Fibroblast of pulmonary artery (primary cell): ENCODE data around the gene IFNLR1.
"Not testable (repeated sequence)": the region's sequence is repeated elsewhere in the genome, so short reads cannot be mapped to it uniquely, and the experiment has no call there.

Source experiments
- DNase-seq: peaks from one replicate; pipeline ENCODE4 v3.0.0-alpha.2; 2010; ENCODE audit warnings: low read depth
- H3K4me3 ChIP-seq: replicated peaks from 2 replicates; pipeline ENCODE4 v1.5.1; 2011; ENCODE audit warnings: low read depth, mild to moderate bottlenecking, control low read depth, low read length, moderate library complexity
- TF ChIP-seq, protein P1 (sequence below): IDR thresholded peaks from 2 replicates; pipeline ENCODE4 v1.5.1; 2011; ENCODE audit warnings: mild to moderate bottlenecking, control low read depth, low read length, inconsistent platforms; ENCODE audit errors: missing control alignments

The IFNLR1 gene

DNA sequence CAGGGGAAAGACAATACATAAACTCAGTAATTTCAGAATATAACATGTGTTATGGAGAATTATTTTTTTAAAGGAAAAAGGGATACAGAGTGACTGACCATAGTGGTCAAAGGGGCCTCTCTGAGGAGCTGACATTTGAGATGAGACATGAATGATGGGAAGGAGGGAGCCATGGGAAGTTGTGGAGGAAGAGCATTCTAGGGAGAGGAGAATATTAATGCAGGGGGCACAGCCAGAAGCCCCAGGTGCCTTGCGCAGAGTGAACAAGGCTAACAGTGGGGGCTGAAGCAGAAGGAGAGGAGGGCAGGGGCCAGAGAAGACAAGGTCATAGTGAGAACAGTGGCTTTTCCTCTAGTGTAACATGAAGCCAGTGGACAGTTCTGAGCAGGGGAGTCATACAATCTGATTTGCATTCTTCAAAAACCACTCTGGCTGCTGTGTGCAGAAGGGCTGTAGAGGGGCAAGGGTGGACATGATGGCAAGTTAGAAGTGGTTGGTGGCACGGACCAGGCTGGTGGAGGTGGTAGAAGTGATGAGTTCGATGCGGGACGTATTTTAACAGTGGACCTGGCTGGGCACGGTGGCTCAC is 28.2 kb upstream of the IFNLR1 start:
- TF ChIP-seq, protein P1, sequence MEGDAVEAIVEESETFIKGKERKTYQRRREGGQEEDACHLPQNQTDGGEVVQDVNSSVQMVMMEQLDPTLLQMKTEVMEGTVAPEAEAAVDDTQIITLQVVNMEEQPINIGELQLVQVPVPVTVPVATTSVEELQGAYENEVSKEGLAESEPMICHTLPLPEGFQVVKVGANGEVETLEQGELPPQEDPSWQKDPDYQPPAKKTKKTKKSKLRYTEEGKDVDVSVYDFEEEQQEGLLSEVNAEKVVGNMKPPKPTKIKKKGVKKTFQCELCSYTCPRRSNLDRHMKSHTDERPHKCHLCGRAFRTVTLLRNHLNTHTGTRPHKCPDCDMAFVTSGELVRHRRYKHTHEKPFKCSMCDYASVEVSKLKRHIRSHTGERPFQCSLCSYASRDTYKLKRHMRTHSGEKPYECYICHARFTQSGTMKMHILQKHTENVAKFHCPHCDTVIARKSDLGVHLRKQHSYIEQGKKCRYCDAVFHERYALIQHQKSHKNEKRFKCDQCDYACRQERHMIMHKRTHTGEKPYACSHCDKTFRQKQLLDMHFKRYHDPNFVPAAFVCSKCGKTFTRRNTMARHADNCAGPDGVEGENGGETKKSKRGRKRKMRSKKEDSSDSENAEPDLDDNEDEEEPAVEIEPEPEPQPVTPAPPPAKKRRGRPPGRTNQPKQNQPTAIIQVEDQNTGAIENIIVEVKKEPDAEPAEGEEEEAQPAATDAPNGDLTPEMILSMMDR: no peak
- no peak for DNase-seq
- H3K4me3 ChIP-seq: no peak overlapping the region

DNA sequence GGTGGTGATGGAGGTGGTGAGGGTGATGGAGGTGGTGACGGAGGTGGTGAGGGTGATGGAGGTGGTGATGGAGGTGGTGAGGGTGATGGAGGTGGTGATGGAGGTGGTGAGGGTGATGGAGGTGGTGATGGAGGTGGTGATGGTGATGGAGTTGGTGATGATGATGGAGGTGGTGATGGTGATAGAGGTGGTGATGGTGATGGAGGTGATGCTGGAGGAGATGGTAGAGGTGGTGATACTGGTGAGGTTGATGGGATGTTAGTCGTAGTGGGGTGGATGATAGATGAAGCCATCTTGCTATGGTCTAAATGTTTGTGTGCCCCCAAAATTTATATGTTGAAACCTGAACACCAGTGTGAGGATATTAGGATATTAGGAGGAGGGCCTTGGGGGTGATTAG is 25.3 kb upstream of the IFNLR1 start:
- TF ChIP-seq, protein P1: no peak
- no peak for DNase-seq
- H3K4me3 ChIP-seq: no peak overlapping the region

DNA sequence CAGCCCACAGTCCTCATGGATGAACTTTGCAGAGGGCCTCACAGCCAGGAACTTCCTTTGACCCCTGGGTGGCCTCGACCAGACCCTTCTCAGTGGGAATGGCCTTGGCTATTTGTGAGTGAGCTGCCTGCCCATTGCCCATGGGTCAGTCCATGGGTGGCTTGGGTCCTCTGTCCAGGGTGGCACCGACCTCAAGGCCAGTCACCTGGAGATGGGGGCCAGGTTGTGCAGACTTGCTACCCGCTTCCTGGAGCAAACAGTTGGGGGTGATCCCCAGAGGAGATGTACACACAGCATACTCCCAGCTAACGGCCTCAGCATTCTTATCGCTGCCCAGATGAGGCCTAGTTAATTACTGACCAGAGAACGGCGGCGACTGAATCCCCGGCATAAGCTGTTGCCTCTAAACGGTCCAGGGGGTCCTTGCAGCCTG is 23.1 kb upstream of the IFNLR1 start:
- no peak for DNase-seq
- no peak overlapping the region for H3K4me3 ChIP-seq
- TF ChIP-seq, protein P1: no peak

DNA sequence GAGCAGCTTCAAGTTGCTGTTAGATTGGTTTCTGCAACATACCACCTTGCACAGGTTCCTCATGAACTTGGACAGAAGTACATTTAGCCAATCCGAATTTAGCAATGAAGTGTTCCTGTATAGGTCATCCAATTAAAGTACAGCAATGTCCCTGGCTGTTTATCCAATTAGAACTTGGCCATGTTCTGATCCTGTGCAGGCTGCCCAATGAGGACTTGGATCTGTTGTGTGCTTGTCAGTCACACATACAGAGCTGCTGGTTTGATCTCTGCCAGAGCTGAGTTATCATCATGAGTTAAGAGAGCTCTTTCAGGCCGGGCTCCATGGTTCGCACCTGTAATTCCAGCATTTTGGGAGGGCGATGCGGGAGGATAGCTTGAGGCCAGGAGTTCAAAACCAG is 22.0 kb upstream of the IFNLR1 start:
- H3K4me3 ChIP-seq: no peak overlapping the region
- DNase-seq: no peak
- TF ChIP-seq, protein P1: no peak

DNA sequence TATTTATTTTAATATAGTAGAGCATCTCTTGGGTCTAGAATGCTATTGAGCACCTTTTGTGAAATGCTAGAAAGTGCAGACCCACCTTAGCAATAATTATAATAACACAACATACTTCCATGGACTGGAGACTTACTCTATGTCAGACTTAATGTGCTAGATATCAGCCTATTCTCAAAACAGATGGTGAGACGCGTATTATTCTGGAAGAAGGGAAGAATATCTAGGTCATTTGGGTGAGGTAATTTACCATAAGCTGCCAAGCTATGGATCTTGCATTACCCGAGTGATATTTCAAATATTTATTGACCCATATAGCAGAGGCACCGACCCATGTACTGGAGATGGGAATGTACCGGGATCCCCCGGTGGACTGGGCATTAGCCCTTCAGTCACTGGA is 20.6 kb upstream of the IFNLR1 start:
- DNase-seq: no peak
- TF ChIP-seq, protein P1: no peak
- no peak overlapping the region for H3K4me3 ChIP-seq

DNA sequence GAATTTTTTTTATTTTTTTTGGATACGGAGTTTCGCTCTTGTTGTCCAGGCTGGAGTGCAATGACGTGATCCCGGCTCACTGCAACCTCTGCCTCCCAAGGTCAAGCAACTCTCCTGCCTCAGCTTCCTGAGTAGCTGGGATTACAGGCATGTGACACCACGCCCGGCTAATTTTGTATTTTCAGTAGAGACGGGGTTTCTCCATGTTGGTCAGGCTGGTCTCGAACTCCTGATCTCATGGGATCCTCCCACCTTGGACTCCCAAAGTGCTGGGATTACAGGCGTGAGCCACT is 20.3 kb upstream of the IFNLR1 start:
- not testable (repeated sequence) for DNase-seq, H3K4me3 ChIP-seq

DNA sequence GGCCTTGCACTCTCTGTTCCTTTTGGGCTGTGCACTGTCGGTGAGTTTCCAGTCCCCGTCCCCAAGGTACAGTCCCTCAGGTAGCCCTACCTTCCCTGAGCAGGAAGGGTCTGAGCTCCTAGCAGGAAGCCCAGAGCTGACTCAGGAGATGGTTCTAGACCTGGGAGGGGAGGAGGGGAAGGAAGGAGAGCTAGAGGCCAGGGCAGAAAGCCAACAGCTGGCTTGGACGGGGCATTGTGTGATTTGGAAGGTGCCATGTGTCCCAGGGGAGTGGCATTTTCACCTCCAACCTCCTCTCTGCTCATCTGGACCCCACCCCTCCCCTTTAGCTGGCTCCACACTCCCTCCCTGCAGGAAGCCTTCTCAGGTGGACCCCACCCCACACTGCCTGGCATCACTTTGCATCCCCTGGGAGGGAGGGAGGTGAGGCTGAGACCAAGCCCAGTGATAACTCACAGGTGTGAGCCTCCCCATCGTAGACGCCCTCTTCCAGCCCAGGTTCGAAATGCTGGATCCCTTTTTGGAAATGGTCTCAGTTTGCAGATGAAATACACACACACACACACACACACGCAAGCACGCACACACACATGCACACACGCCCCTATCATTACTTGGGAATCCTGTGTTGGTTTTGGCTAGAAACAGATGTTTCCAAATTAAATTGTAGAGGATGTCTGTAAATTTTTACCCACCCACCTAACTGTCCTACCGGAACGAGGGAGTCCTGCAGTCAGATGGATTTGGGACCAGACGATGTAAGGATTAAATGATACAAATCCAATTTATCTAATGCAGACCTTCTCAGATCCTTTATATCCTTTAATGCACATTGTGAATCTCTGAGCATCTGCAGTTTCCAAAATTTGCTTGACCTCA is 19.7 kb upstream of the IFNLR1 start:
- no peak for DNase-seq
- TF ChIP-seq, protein P1: no peak
- no peak overlapping the region for H3K4me3 ChIP-seq
